ENCODE results near the gene ZNF362.

GRCh38 chr1:33265780-33266605 is 9.7 kb downstream of the ZNF362 start:
- TF ChIP-seq POLR2A (IDR thresholded peaks at IDR 0.05): no peak
- TF ChIP-seq CTCF (IDR thresholded peaks at IDR 0.05): no peak
